Heart right ventricle (tissue), 12 donors: Measurements from ENCODE around the gene FZR1. TPM values are rescaled to one million over a fixed set of nuclear protein-coding genes. Genes with fewer than 3 reads are reported as not detected.

ENCODE experiments used
- polyA plus RNA-seq, 2 donors: library from polyadenylated mRNA; stranded (reverse); fragments of 200-250 nt; gene quantifications; one replicate each; pipeline ENCODE4 v1.2.3, GENCODE V29; 2013
- total RNA-seq, 10 donors: library from RNA; stranded (reverse); fragmentation: NEBNext Ultra II Directional in 3 of 10; extraction: Animal tissue kit (Norgen Biotek cat#: 25700) in 3 of 10; gene quantifications; one replicate each; pipeline versions ENCODE4 v1.2.1 to v1.2.4, GENCODE V29; 2021 to 2023
- donor health status: ischemic (EF 13 %, LVEDD 7.1; RV severe dilation, severe dysfunction).
- donor health status: healthy with polysubstance abuse.
- donor health status: DM: no; HTN: yes; CAD: no.
- donor health status: DM: no; HTN: no; CAD: no.
- donor health status: ischemic (EF 25% LVEDD 6.9; RV normal size, moderate dysfunction).
- donor health status: ischemic (EF 25% LVEDD 5.7; RV mildly dilated, moderate dysfunction).
- donor health status: healthy.
- donor health status: nonischemic (EF 11% LVEDD 7.7; RV severe dilation, severe dysfunction).
- donor health status: DM: yes; HTN: yes; CAD: no.
- donor health status: PGD.
- donor health status: ischemic (EF 29% LVEDD 5.4; RV normal size, mild dysfunction).
- donor health status: nonischemic (EF 23%, LVEDD 6.1; RV moderate dilation, normal function).

FZR1 gene
- total and polyA plus RNA-seq, 12 donors: 13.5 to 30.8 (median 24.7) TPM

Other genes with a start within 250 kb of the FZR1 start
- gene NFIC, start 139.7 kb upstream of the FZR1 start, total RNA-seq: 100 to 1,000 TPM; 132 to 217 (median 161) TPM
- 100 to 1,000 TPM in 1 of 2 donors, 10 to 100 TPM in 1; 52.3 to 147 TPM for gene NFIC, start 139.7 kb upstream of the FZR1 start, polyA plus RNA-seq
- not detected for gene SMIM24, start 25.8 kb upstream of the FZR1 start, total RNA-seq
- not detected for gene SMIM24, start 25.8 kb upstream of the FZR1 start, polyA plus RNA-seq
- not detected for gene SMIM44, start 22.9 kb upstream of the FZR1 start, total RNA-seq
- gene SMIM44, start 22.9 kb upstream of the FZR1 start, polyA plus RNA-seq: not detected
- gene DOHH, start 5.6 kb upstream of the FZR1 start, total RNA-seq: 10 to 100 TPM in 5 of 10 donors, 1 to 10 TPM in 5; 7.2 to 14.9 (median 9.4) TPM
- gene DOHH, start 5.6 kb upstream of the FZR1 start, polyA plus RNA-seq: 10 to 100 TPM; 13.2 to 30.4 TPM
- 1 to 10 TPM in 2 of 10 donors, under 1 TPM in 8; 0.38 to 1.3 (median 0.79) TPM for gene TEKTIP1, start 32.9 kb downstream of the FZR1 start, total RNA-seq
- gene TEKTIP1, start 32.9 kb downstream of the FZR1 start, polyA plus RNA-seq: under 1 TPM in 1 of 2 donors, not detected in 1; 0.09 TPM
- gene MFSD12, start 51.3 kb downstream of the FZR1 start, total RNA-seq: 10 to 100 TPM; 11.6 to 41.3 (median 21.0) TPM
- gene MFSD12, start 51.3 kb downstream of the FZR1 start, polyA plus RNA-seq: 10 to 100 TPM; 24.3 to 43.2 TPM
- 10 to 100 TPM; 19.5 to 49.3 (median 30.3) TPM for gene HMG20B, start 66.6 kb downstream of the FZR1 start, total RNA-seq
- 10 to 100 TPM; 65.2 to 73.3 TPM for gene HMG20B, start 66.6 kb downstream of the FZR1 start, polyA plus RNA-seq
- 1 to 10 TPM; 1.3 to 2.8 (median 2.1) TPM for gene GIPC3, start 79.2 kb downstream of the FZR1 start, total RNA-seq
- gene GIPC3, start 79.2 kb downstream of the FZR1 start, polyA plus RNA-seq: 1 to 10 TPM in 1 of 2 donors, under 1 TPM in 1; 0.90 to 2.4 TPM
- 1 to 10 TPM; 1.6 to 4.0 (median 3.0) TPM for gene TBXA2R, start 100.6 kb downstream of the FZR1 start, total RNA-seq
- 1 to 10 TPM; 2.9 to 3.4 TPM for gene TBXA2R, start 100.6 kb downstream of the FZR1 start, polyA plus RNA-seq
- gene CACTIN, start 120.5 kb downstream of the FZR1 start, total RNA-seq: 10 to 100 TPM in 9 of 10 donors, 1 to 10 TPM in 1; 9.7 to 15.8 (median 12.1) TPM
- gene CACTIN, start 120.5 kb downstream of the FZR1 start, polyA plus RNA-seq: 10 to 100 TPM; 15.8 to 17.6 TPM
- 10 to 100 TPM; 28.2 to 46.6 (median 36.3) TPM for gene PIP5K1C, start 194.2 kb downstream of the FZR1 start, total RNA-seq
- gene PIP5K1C, start 194.2 kb downstream of the FZR1 start, polyA plus RNA-seq: 10 to 100 TPM; 18.3 to 18.9 TPM
- gene TJP3, start 202.1 kb downstream of the FZR1 start, total RNA-seq: under 1 TPM in 3 of 10 donors, not detected in 7; 0.15 to 0.49 (median 0.34) TPM
- under 1 TPM in 1 of 2 donors, not detected in 1; 0.06 TPM for gene TJP3, start 202.1 kb downstream of the FZR1 start, polyA plus RNA-seq